A549 (cell line): ENCODE measurements around the gene CCDC188.

Experiments
- CTCF ChIP-seq: fragments of >200 bp; sonication (Bioruptor Twin); formaldehyde crosslinking; IDR thresholded peaks from 3 replicates; pipeline ENCODE4 v1.5.1; 2016
- EP300 ChIP-seq, 2 experiments: fragments of >200 bp; sonication (Bioruptor Twin); formaldehyde crosslinking; IDR thresholded peaks; 2 replicates in 1 of 2; 3 replicates in 1 of 2; pipeline ENCODE4 v1.6.1; 2016 to 2017
- MAFK ChIP-seq: fragments of 450-650 bp; IDR thresholded peaks from 2 replicates; pipeline ENCODE4 v1.6.1; 2014; ENCODE audit not compliant: partially characterized antibody
- MAX ChIP-seq: IDR thresholded peaks from 2 replicates; pipeline ENCODE4 v1.6.1; 2012
- RARB ChIP-seq: fragments of 250-450 bp; sonication (Bioruptor Pico); IDR thresholded peaks from 2 replicates; pipeline ENCODE4 v1.8.0; 2021; ENCODE audit warnings: mild to moderate bottlenecking, moderate library complexity
- RFX5 ChIP-seq: fragments of 450-650 bp; IDR thresholded peaks from 2 replicates; pipeline ENCODE4 v1.7.1; 2014; ENCODE audit warnings: antibody characterized with exemption, mild to moderate bottlenecking, moderate library complexity
- ZFP36 ChIP-seq: fragments of 450-650 bp; IDR thresholded peaks from 2 replicates; pipeline ENCODE4 v1.6.1; 2014; ENCODE audit warnings: borderline replicate concordance; ENCODE audit not compliant: partially characterized antibody

- TF ChIP-seq CTCF: no peak
- TF ChIP-seq RFX5: no peak
- no peak for TF ChIP-seq RARB
- no peak for TF ChIP-seq ZFP36
- no peak for TF ChIP-seq EP300 (IDR thresholded peaks at IDR 0.05)
- TF ChIP-seq MAFK: no peak
- TF ChIP-seq MAX: no peak
Measured at GRCh38 chr22:20180245-20180630, 29.4 kb upstream of the CCDC188 start.
